Forelimb muscle (tissue), 1 donor: ENCODE results near the gene SRSF8. TPM values are rescaled to one million over a fixed set of nuclear protein-coding genes. Genes with fewer than 3 reads are reported as not detected.
"Not testable (repeated sequence)": the region's sequence is repeated elsewhere in the genome, so short reads cannot be mapped to it uniquely, and the experiment has no call there.

Experiments used
- DNase-seq: peaks from one replicate; pipeline ENCODE4 v3.0.0-alpha.2; 2013; ENCODE audit warnings: low read depth
- polyA plus RNA-seq: library from polyadenylated mRNA; unstranded; fragments of 120-200 nt; gene quantifications from one replicate; pipeline ENCODE4 v1.2.1, GENCODE V29; 2013; ENCODE audit not compliant: insufficient read length

The SRSF8 gene
- polyA plus RNA-seq, 1 donor = 39.8 TPM

GRCh38 chr11:95095858-95096587 is 29.3 kb downstream of the SRSF8 start:
- DNase-seq = no peak

DNA sequence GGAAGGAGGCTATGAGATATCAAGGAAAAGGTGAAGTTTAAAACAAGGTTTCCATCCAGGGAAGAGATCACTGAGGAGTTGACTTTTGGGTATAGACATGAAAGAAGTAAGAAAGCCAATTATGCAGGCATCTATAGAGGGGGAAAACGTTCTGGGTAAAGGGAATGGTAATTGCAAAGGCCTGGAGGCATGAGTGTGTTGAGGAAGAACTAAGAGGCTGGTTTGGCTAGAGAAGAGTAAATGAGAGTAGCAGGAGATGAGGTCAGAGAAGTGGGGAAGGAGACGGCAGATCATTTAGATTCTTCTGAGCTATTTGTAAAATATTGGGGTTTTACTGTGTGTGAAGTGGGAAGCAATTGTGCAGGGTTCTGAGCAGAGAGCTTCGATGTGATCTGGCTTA is 30.5 kb downstream of the SRSF8 start:
- no peak for DNase-seq

- DNase-seq = no peak
Measured at GRCh38 chr11:95098826-95099225, 32.1 kb downstream of the SRSF8 start.

- no peak for DNase-seq
Measured at GRCh38 chr11:95100191-95100648, 33.5 kb downstream of the SRSF8 start.

DNA sequence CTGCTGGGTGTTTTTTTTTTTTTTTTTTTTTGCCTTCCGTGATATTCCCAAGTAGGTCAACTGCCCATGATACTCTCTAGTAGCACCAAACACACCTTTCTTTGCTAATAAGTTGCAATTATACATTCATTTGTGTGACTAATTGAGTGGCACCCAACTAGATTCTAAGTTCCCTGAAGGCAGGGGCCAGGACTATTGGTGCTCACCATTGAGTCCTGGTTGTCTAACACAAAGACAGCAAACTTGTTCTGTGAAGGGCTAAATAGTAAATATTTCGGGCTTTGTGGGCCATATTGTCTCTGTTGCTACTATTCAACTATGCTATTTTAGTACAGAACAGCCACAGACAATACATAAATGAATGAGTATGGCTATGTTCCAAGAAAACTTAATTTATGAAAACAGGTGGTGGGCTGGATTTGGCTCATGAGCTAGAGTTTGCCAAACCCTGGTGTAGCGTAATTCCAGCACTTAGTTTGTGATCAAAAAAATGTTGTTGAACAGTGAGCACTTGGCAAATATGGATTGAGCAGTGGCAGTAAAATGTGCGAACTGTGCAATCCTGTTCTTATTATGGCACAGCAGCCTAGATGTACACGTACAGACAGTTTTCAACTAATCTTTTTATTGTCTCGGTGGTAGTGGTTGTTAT is 34.3 kb downstream of the SRSF8 start:
- DNase-seq = no peak

DNA sequence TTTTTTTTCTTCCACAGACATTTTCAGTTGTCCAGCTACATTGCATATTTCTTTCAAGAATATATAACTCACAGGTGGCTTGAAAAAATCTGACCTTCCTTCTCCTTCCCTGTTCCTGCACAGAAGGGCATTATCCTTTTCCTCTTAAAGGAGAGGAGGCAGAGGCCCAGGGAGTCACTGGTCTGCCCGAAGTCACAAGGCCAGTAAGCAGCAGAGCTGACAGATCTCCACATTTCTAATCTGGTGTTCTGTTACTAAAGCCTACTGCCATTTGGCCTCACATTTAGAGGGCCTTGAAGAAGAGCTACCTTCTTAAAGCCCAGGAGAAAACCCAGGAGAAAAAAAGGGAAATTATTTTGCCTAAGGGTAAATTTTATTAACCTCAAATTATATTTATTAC is 35.2 kb downstream of the SRSF8 start:
- DNase-seq = no peak

DNA sequence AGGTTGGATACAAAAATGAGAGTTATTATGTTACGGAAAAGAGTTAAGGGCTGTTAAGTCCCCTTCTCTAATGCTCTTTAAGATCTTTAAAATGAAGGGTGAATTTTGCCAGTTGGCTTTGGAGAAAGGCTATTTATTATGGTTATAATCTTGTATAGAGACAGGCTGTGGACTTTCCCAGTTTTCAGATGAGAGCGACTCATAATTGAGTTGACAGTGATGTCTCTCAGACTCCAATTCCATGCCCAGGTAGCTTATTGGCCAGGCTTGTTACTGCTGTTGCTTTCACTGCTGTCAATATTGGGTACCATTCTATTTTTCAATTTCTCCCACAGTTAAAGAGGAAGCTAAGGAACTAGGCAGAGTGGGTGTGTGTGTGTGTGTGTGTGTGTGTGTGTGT is 36.0 kb downstream of the SRSF8 start:
- DNase-seq = no peak

DNA sequence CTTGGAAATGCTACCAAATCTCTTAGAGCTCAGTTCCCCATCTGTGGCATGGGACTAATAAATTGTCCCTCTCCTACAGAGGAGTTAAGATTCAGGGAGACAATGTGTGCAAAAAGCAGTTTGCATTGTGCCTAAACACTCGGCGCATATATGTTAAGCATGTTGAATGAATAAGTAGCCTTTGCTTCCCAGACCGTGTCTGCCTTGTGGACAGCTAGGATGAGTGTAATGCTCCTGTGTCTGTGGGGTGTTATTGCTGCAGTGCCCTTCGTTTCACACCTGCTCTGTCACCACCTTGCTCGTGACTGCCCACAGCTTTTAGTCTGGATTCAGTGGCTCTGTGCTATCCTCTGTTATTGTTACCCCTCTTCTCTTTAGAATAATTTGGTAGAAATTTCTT is 37.0 kb downstream of the SRSF8 start:
- DNase-seq = no peak

DNA sequence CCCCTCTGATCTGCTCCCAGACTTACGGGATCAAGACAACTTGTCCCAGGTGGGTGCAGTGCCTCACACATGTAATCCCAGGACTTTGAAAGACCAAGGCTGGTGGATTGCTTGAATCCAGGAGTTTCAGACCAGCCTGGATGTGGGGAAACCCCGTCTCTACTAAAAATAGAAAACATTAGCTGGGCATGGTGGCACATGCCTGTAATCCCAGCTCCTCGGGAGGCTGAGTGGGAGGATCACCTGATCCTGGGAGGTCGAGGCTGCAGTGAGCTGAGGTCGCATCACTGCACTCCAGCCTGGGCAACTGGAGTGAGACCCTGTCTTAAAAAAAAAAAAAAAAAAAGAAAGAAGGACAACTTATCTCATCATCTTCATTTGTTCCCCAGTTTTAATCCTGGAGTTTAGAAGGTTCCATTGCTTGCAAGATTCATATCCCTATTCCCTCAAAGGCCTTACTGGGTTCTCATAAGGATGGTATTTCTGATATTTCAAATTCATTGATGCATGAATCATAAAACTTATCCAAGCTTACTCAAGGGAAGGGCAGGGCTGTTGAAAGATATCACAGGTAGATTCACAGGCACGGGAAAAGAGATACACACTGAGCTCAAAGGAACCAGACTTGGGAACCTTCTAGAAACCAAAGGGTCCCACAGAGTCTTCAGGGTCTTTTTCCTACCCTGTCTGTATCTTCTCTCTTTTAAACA is 37.6 kb downstream of the SRSF8 start:
- no peak for DNase-seq

DNA sequence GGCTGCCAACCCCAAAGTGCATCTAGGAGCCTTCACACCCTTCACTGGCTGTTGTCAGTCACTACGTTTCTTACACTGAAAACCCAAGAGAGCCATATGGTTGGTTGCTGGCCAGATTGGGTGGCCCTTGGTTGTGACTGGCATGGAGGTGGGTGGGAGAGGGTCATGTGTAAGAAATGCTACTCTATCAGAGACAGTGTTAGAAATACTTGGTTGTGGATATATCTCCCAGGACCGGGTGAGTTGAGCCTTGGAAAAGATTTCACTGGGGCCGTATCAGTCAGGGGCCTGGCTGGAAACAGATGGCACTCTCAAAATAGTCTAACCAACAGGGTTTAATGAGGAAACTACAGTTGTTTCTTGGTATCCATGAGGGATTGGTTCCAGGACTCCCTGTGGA is 38.1 kb downstream of the SRSF8 start:
- no peak for DNase-seq

GRCh38 chr11:95108159-95108611 is 41.5 kb downstream of the SRSF8 start:
- no peak for DNase-seq

- no peak for DNase-seq
Measured at GRCh38 chr11:95108671-95109551, 42.2 kb downstream of the SRSF8 start.

GRCh38 chr11:95111471-95111870 is 44.8 kb downstream of the SRSF8 start:
- not testable (repeated sequence) for DNase-seq

DNA sequence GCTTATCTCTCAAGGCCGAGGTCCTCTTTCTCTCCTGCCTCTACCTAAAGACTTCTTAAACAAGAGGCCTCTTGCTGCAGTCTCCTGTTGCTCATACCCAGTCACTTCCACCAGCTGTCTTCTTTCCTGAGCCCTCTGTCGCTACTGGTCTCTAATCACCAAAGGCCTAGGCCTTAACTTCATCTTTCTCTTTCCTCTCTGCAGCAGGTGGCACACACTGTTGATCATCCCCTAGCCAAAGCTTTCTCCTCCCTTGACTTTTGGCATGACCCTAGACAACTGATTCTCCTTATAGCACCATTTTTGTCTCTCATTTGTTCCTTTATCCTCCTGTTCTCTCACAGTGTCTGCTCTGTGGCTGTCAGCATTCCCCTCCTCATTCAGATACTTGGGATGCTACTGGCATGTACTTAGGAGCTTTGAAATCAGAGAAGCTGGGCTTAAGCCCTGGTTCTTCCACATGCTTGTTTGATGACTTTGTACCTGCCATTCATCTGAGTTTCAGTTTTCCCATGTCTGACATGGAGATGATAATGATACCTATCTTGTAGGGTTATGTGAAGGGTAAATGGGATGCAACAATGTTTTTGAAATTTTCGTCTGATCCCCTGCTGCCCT is 45.3 kb downstream of the SRSF8 start:
- DNase-seq = no peak

GRCh38 chr11:95115597-95115996 is 48.9 kb downstream of the SRSF8 start:
- DNase-seq = no peak

DNA sequence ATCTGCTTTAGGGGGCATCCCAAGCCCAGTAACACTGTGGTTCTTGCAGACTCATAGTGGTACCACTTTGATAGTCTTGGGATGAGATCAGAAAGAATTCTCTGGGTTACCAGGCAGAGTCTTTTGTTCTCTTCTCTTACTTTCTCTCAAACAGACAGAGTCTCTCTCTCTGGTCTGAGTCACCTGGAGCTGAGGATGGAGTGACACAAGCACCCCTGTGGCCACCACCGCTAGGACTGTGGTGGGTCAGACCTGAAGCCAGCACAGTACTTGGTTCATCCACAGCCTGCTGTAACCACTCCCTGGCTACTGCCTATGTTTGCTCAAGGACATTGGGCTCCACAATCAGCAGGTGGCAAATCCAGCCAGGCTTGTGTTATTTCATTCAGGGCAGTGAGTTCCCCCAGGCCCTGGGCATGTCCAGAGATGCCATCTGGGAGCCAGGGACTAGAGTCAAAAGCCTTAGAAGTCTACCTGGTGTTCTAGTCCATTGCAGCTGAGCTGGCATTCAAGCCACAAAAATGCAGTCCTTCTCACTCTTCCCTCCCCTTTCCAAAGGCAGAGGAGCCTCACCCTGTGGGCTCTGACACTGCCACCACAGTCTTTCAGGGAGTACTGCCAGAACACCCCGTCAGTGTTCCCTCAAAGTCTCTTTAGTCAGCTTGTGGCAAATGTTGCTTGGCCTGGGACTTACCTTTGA is 52.8 kb downstream of the SRSF8 start:
- no peak for DNase-seq
